HUES64 (cell line): ENCODE measurements around the gene ATF4.

Experiments used
- H3K27ac ChIP-seq: 2 replicates; pipeline ENCODE4 v1.7.0; 2013; ENCODE audit warnings: low read depth, low read length, inconsistent platforms
- H3K27me3 ChIP-seq: 2 replicates; pipeline ENCODE4 v1.6.1; 2013; ENCODE audit warnings: mild to moderate bottlenecking, low read length; ENCODE audit not compliant: insufficient read depth
- H3K36me3 ChIP-seq: 2 replicates; pipeline ENCODE4 v1.6.1; 2013; ENCODE audit warnings: mild to moderate bottlenecking, low read length; ENCODE audit not compliant: insufficient read depth
- H3K4me1 ChIP-seq: 2 replicates; pipeline ENCODE4 v1.6.1; 2013; ENCODE audit warnings: mild to moderate bottlenecking, low read length, moderate library complexity; ENCODE audit not compliant: insufficient read depth
- H3K4me3 ChIP-seq: 2 replicates; pipeline ENCODE4 v1.5.1; 2013; ENCODE audit warnings: mild to moderate bottlenecking, low read length, moderate library complexity
- H3K9ac ChIP-seq: 2 replicates; pipeline ENCODE4 v1.6.1; 2013; ENCODE audit warnings: mild to moderate bottlenecking, low read depth, low read length
- H3K9me3 ChIP-seq: 2 replicates; pipeline ENCODE4 v1.6.1; 2013; ENCODE audit warnings: low read depth, low read length; ENCODE audit not compliant: insufficient read depth
- WGBS: fragments of 150-250, 120-280 bp; methylation state at CpG from one replicate; pipeline ENCODE4 v1.1.7; 2013; ENCODE audit warnings: missing lambda C conversion rate; 5-methylcytosine and 5-hydroxymethylcytosine counted together

ATF4 gene

DNA sequence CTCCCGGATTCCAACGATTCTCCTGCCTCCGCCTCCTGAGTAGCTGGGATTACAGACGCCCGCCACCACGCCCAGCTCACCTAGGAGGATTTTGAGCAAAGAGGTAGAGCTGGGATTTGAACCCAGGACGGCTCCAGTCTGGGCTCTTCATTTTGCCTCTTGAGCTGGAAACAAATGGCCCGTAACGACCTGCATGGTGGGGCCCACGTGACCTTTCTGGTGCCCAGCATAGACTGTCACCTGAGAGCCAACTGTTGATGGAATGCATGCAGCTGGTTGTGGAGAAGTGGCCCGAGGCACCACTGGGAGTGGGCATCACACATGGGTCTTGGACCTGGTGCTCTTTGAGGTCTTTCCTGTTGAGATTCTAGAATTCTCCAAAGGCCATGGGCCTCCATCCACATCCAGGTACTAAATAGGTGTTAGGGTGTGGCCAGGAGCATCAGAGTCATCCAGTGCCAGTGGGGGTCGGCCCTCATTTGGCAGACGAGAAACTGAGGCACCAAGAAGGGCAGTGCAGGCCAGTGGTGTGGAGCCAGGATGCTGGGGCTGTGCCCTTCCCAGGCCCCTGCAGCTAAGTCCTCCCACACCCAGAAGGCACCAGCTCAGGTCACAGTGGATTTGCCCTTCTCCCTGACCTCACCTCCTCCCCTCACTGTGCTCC is 3.9 kb downstream of the ATF4 start:
- no peak overlapping the region for H3K4me3 ChIP-seq
- 92% methylated on average over 13 of the region's 13 CpGs for WGBS
- peaks cover 9% of the 10 kb centered on the region; the same call in 1 of the 2 replicates for H3K4me1 ChIP-seq
- H3K36me3 ChIP-seq, result peaks cover 50% of the 10 kb centered on the region
- H3K27me3 ChIP-seq, result no peaks in the 10 kb centered on the region
- H3K9ac ChIP-seq, result no peak overlapping the region
- no peak overlapping the region for H3K27ac ChIP-seq
- H3K9me3 ChIP-seq, result no peaks in the 10 kb centered on the region

DNA sequence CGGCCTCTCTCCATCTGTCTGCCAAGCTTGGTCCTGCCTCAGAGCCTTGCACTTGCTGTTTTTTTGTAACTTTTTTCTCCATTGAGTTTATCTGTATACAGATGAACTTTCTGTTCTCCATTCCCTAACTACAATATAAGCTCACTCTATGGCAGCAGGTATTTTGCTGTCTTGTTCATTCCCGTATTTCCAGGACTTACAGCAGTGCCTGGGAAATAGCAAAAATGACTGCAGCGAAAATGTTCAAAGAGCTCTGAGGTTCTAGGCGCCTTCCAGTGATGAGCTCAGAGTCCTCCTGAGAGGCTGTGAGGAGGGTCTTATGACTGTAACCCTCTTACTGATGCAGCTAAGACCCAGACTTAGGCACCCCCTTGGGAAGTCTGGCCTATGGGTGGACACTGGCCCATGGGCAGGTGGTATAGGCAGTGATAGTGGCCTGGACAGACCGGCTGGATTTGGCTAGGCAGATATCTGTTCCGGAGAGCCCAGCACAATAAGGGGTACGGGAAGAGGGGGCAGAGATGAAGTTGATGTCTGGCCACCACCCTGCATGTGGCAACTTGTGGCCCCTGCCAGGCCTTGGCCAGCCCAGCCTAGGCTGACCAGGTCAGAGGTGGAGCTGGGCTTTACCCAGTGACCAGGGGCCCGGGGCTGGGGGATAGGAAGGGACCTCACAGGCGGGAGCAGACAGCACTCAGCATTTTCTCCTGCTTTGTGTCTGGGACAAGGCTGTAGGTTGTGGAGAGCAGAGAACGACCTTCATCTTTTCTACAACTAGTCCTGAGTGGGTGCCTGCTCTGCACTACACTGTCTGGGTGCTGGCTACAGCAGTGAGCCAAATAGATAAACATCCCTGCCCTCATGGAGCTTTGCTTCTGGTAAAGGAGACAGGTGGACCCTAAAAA is 4.6 kb downstream of the ATF4 start:
- Histone ChIP-seq H3K27me3 (no peaks in the 10 kb centered on the region), H3K4me3 (no peak overlapping the region), H3K9ac (no peak overlapping the region), H3K36me3 (peaks cover 57% of the 10 kb centered on the region), H3K27ac (peak overlapping the region; percentile 43; the same call in 1 of the 2 replicates), H3K4me1 (peaks cover 9% of the 10 kb centered on the region; the same call in 1 of the 2 replicates), H3K9me3 (no peaks in the 10 kb centered on the region)
- 91% methylated on average over 10 of the region's 10 CpGs for WGBS

- H3K36me3 ChIP-seq, result peaks cover 62% of the 10 kb centered on the region
- 85% methylated on average over 4 of the region's 4 CpGs for WGBS
Measured at GRCh38 chr22:39525658-39525975, 5.3 kb downstream of the ATF4 start.

GRCh38 chr22:39526736-39527171 is 6.4 kb downstream of the ATF4 start:
- Histone ChIP-seq H3K36me3 (peaks cover 60% of the 10 kb centered on the region), H3K27ac (peak overlapping the region; percentile 55; the same call in 1 of the 2 replicates), H3K4me3 (no peak overlapping the region), H3K27me3 (no peaks in the 10 kb centered on the region), H3K9me3 (no peaks in the 10 kb centered on the region), H3K4me1 (peaks cover 16% of the 10 kb centered on the region), H3K9ac (no peak overlapping the region)
- 86% methylated on average over 4 of the region's 4 CpGs for WGBS

More at GRCh38 chr22:39525658-39525975, 5.3 kb downstream of the ATF4 start:
- Histone ChIP-seq H3K27me3 (no peaks in the 10 kb centered on the region), H3K4me1 (peaks cover 9% of the 10 kb centered on the region; the same call in 1 of the 2 replicates), H3K4me3 (no peak overlapping the region), H3K9me3 (no peaks in the 10 kb centered on the region), H3K27ac (0 out of 2 replicates have a peak overlapping the region, but pooled peaks have one; percentile 43), H3K9ac (no peak overlapping the region)

GRCh38 chr22:39527481-39527961 is 7.2 kb downstream of the ATF4 start:
- no peaks in the 10 kb centered on the region for H3K9me3 ChIP-seq
- H3K4me3 ChIP-seq, result no peak overlapping the region
- 78% methylated on average over 6 of the region's 6 CpGs for WGBS
- H3K27me3 ChIP-seq, result no peaks in the 10 kb centered on the region
- no peak overlapping the region for H3K9ac ChIP-seq
- H3K4me1 ChIP-seq, result peaks cover 16% of the 10 kb centered on the region
- H3K27ac ChIP-seq, result no peak overlapping the region
- H3K36me3 ChIP-seq, result peaks cover 53% of the 10 kb centered on the region

- H3K4me3 ChIP-seq, result no peak overlapping the region
- H3K27me3 ChIP-seq, result no peaks in the 10 kb centered on the region
- no peaks in the 10 kb centered on the region for H3K9me3 ChIP-seq
- WGBS, result 77% methylated on average over 12 of the region's 12 CpGs
- H3K9ac ChIP-seq, result no peak overlapping the region
- H3K4me1 ChIP-seq, result peaks cover 18% of the 10 kb centered on the region
- H3K36me3 ChIP-seq, result peaks cover 46% of the 10 kb centered on the region
- no peak overlapping the region for H3K27ac ChIP-seq
Measured at GRCh38 chr22:39528080-39528661, 7.8 kb downstream of the ATF4 start.

DNA sequence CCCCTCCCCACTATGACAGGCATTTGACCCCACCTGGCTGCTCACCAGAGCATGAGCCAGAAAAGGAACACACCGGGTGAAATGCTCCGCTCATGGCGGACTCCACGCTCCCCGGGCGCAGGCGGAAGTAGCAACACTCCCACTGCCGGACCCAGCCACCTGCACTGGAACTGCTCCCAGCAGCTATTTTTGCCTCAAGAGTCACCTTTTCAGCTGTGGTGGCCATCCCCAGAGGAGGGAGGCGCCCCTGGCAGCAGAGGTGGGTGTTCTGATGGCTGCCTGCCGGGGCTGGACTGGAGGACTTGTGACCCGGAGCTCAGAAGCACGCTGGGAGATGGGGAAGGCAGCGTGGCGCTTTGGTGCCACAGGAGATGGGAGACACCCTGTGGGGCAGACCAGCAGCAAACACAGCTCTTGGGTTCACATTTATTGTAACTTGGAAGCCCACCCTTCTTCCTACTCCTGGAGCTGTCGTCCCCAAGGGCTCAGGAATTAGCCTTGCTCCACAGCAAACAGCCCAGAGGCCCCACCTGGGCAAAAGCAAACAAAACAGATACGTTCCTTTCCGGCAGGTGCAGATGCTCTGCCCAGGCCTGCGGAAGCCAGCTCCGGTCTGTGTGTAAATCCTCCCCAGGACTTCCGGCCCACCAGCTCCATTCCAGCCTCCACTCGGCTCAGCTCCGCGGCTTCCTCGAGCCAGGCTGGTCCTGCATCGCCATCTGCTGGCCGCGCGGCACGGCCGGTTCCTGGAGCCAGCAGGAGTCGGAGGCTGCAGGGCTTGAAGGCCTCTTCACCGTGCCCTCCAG is 8.5 kb downstream of the ATF4 start:
- H3K9ac ChIP-seq, result no peak overlapping the region

GRCh38 chr22:39529487-39529851 is 9.1 kb downstream of the ATF4 start:
- no peaks in the 10 kb centered on the region for H3K9me3 ChIP-seq
- no peak overlapping the region for H3K9ac ChIP-seq
- no peak overlapping the region for H3K4me3 ChIP-seq
- peaks cover 26% of the 10 kb centered on the region for H3K4me1 ChIP-seq
- no peaks in the 10 kb centered on the region for H3K27me3 ChIP-seq
- H3K36me3 ChIP-seq, result peaks cover 37% of the 10 kb centered on the region
- WGBS, result 75% methylated on average over 17 of the region's 17 CpGs
- H3K27ac ChIP-seq, result peak overlapping the region; percentile 1; the same call in 1 of the 2 replicates

More for the DNA sequence above, 8.5 kb downstream of the ATF4 start:
- Histone ChIP-seq H3K4me1 (peaks cover 21% of the 10 kb centered on the region), H3K27ac (peak overlapping the region; percentile 1; the same call in 1 of the 2 replicates), H3K9me3 (no peaks in the 10 kb centered on the region), H3K4me3 (no peak overlapping the region), H3K36me3 (peaks cover 42% of the 10 kb centered on the region), H3K27me3 (no peaks in the 10 kb centered on the region)
- 50% methylated on average over 32 of the region's 32 CpGs for WGBS

DNA sequence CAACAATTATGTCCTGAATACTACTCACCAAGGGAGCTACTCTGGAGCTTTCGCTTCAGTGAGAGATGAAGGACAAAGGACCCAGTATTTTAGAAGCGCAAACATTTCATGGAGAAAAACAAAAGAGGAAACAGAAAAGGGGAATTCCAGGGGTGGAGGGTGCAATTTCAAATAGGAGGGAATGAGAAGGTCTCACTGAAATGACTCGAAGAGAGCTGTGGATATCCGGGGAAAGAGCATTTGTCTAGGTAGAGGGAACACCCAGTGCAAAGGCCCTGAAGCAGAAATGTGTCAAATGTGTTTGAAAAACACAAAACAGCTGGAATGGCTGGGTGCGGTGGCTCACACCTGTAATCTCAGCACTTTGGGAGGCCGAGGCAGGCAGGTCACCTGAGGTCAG is 9.8 kb downstream of the ATF4 start:
- Histone ChIP-seq H3K4me3 (no peak overlapping the region), H3K27me3 (no peaks in the 10 kb centered on the region), H3K27ac (no peak overlapping the region), H3K36me3 (peaks cover 32% of the 10 kb centered on the region), H3K4me1 (peaks cover 30% of the 10 kb centered on the region), H3K9ac (no peak overlapping the region), H3K9me3 (no peaks in the 10 kb centered on the region)
- 95% methylated on average over 6 of the region's 6 CpGs for WGBS

DNA sequence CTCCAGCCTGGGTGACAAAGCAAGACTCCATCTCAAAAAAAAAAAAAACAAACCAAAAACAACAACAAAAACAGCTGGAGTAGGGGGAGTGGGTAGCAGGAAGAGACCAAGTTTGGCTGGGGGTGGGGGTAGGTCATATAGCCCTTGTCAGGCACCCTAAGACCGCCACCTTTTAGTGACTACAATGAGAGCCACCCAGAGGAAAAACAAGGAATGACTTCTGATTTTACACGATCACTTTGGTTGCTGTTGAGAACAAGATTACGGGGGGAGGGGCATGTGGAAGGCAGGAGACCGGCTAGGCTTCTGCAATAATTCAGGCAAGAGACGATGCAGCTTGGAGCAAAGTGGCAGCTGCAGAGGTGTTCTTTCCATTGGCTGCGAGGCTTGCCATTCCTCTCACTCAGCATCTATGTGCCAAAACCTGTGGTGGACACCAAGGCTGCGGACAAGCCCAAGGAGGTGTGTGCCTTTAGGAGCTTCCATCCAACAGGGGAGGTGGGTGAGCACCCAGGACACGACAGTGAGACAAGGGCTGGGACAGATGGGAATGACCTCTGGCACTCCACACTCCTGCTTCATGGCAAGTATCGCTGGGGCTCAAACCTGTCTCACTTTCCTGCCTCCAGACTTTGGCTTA is 10.4 kb downstream of the ATF4 start:
- Histone ChIP-seq H3K9me3 (no peaks in the 10 kb centered on the region), H3K27me3 (no peaks in the 10 kb centered on the region), H3K4me3 (peak overlapping the region; percentile 16), H3K9ac (no peak overlapping the region), H3K4me1 (peaks cover 36% of the 10 kb centered on the region), H3K27ac (no peak overlapping the region), H3K36me3 (peaks cover 27% of the 10 kb centered on the region)
- WGBS, result 75% methylated on average over 9 of the region's 9 CpGs
